22Rv1 (cell line): ENCODE data around the gene KLRF1.

Source experiments
- H3K27ac ChIP-seq: fragments of 450-650 bp; 2 replicates; pipeline ENCODE4 v1.5.1; 2017
- ZFX ChIP-seq: fragments of 450-650 bp; IDR thresholded peaks from 2 replicates; pipeline ENCODE4 v1.6.1; 2017; ENCODE audit warnings: antibody characterized with exemption, borderline replicate concordance
- TF ChIP-seq, protein P1 (sequence below): fragments of 450-650 bp; IDR thresholded peaks from 2 replicates; pipeline ENCODE4 v1.5.1; 2017; ENCODE audit warnings: mild to moderate bottlenecking

Gene KLRF1

DNA sequence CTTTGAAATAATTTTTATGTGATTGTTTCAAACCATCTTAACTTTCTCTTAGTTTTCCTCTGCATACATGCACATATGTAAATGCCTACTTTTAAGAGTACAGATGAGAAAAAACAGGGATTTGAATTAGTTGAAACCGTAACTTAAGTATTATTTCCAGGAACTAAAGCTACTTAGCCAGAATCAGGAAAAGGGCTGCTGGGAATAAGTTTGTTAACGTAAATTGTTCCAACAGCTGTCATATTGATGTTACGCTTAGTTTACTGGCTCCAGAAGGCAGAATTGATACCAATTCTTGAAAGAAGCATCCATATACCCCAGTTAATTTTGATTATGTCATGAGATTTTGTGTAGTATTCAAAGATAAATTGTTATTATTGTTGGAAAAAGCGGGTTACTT is 17.9 kb upstream of the KLRF1 start:
- TF ChIP-seq, protein P1, sequence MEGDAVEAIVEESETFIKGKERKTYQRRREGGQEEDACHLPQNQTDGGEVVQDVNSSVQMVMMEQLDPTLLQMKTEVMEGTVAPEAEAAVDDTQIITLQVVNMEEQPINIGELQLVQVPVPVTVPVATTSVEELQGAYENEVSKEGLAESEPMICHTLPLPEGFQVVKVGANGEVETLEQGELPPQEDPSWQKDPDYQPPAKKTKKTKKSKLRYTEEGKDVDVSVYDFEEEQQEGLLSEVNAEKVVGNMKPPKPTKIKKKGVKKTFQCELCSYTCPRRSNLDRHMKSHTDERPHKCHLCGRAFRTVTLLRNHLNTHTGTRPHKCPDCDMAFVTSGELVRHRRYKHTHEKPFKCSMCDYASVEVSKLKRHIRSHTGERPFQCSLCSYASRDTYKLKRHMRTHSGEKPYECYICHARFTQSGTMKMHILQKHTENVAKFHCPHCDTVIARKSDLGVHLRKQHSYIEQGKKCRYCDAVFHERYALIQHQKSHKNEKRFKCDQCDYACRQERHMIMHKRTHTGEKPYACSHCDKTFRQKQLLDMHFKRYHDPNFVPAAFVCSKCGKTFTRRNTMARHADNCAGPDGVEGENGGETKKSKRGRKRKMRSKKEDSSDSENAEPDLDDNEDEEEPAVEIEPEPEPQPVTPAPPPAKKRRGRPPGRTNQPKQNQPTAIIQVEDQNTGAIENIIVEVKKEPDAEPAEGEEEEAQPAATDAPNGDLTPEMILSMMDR, result no peak
- no peak for TF ChIP-seq ZFX
- no peak overlapping the region for H3K27ac ChIP-seq

DNA sequence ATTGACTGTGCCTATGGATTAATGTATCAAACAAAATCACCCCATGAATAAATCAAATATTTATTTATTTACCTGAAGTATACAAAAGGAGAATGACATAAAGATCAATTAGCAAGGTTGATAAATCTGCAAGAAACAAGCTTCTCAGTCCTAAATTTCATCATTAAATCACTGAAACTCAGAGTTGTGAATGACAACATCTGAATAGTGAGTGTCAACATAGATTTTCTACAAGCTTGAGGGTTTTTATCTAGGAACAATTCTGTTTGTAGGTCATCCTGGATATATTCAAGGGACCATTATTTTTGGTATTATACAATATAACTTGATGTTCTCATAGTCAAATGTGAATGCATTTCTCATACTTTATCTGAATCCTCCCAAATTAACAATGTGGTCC is 17.4 kb upstream of the KLRF1 start:
- H3K27ac ChIP-seq, result no peak overlapping the region

DNA sequence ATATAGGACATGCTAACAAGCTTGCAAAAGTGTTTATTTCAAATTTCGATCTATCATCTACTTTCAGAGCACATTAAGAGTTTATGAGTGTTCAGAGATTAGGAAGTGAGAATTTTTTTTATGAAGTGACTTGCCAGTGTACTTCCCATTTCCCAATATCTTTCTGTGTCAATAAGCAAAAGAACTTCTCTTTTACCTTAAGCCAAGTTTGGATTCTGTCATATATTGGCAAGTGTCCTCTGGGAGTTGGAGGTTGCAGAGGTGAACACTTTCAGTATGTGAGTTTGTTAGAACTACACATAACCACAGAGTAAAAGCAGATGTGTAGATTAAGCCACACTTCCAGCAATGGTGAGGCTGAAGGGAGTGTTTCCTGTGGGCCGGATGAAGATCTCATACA is 16.6 kb upstream of the KLRF1 start:
- TF ChIP-seq, protein P1, result no peak
- no peak for TF ChIP-seq ZFX
- no peak overlapping the region for H3K27ac ChIP-seq

More for the DNA sequence above, 17.4 kb upstream of the KLRF1 start:
- no peak for TF ChIP-seq ZFX
- TF ChIP-seq, protein P1, result no peak

DNA sequence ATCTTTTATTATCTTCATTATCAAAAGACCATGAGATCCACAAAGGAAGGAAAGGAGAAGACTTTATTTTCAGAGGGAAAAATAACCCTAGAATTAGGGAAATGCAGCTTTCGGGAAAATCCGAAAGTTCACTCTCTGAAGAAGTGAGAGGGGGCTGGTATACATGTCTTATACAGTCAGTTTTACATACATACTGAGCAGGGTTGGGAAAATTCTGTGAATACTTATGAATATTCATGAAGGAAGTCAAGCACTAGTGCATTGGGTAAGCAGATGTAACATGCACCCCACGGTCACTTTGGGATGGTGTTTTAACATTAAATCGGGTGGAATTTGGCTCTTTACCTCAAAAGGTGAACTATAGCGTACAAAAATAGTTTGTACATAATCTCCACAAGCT is 15.7 kb upstream of the KLRF1 start:
- TF ChIP-seq, protein P1, result no peak
- TF ChIP-seq ZFX, result no peak
- no peak overlapping the region for H3K27ac ChIP-seq

DNA sequence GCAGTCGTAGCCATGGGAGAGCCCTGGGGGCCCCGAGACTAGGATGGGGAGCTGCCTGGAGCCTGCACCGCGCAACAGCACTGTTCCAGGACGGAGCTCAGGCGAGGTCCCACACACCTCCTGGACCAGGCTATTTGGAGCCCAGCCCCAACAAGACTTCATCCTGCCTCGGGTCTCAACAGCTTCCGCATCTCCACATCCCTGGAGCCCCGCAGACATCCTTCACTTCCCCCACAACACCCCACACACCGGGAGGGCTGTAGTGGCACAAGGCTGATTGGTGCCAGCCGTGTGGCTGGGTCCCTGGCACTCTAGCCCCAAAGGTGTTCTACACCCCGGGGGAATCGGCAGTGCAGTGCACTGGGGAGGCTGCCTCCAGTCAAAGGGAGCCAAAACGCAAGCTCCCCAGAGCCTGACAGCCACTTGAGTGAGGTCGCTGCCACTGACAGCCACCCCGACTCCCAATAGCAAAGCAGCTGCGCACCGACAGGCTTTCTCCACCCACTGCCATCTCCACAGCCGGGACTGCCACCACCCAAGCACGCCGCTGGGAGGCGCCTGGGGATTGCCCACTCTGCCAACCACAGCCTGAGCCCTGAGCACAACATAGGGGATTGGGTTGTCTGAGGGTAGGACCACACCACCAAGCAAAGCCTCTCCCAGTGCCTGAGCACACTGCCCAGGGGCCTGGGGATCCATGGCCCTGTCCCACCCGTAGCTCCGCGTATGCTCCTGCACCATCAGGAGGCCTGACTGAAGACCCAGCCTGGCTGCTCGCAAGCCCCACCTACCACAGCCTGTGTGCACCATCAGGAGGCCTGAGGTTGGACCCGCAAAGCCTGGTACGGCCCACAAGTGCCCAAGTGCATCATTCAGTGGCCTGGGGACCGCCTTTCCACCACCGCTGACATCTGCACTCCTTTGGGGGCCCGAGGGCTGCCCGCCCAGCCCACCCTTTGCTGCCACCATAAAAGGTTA is 13.2 kb upstream of the KLRF1 start:
- no peak overlapping the region for H3K27ac ChIP-seq

DNA sequence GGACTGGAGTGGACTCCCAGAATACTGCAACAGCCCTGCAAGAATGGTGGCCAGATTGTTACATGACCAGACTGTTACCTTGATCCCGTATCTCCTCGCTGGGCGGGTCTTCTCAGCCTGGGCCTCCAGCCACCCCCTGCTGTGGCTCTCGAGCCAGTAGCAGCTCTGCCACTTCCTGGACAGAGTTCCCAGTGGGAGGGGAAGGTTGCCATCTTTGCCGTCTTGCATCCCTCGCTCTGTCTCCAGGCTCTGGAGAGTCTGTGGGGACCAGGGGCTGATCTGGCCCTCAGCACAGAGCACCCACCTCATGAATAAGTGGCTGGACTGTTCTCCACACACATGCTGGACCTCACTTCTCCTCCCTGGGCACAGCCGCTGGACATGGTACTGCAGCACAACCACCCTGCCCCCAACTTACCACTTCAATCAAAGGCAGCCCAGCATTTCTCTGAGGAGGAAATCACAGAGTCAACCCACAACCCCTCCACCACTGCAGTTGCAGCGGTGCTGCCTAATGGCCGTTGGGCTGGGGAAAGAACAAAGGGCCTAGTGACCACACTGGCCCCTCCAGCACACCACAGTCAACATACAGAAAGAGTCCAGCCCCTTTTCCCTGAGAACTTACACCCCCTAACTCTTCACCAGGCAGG is 6.9 kb upstream of the KLRF1 start:
- H3K27ac ChIP-seq, result no peak overlapping the region
- TF ChIP-seq, protein P1, result no peak
- no peak for TF ChIP-seq ZFX

More for the DNA sequence above, 13.2 kb upstream of the KLRF1 start:
- TF ChIP-seq, protein P1, result peak; percentile 99
- no peak for TF ChIP-seq ZFX

DNA sequence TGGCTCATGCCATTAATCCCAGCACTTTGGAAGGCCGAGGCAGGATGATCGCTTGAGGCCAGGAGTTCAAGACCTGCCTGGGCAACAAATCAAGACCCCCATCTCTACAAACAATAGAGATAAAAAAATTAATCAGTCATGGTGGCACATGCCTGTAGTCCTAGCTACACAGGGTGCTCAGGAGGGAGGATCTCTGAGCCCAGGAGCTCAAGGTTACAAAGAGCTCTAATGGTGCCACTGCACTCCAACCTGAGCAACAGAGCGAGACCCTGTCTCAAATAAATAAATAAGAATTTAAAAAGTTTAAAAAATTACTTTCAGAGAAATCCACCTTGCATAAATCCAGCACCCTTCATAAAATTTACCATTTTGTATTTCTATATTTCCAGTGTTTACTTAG is 2.2 kb downstream of the KLRF1 start:
- no peak overlapping the region for H3K27ac ChIP-seq
- TF ChIP-seq, protein P1, result no peak
- TF ChIP-seq ZFX, result no peak
